Brain microvascular endothelial cell (primary cell): ENCODE results near the gene PKP3.
"Not testable (repeated sequence)": the region's sequence is repeated elsewhere in the genome, so short reads cannot be mapped to it uniquely, and the experiment has no call there.

ENCODE experiments used
- DNase-seq: peaks from one replicate; pipeline ENCODE4 v3.0.0-alpha.2; 2020
- H3K27ac ChIP-seq: fragments of 250-450 bp; sonication (Bioruptor Pico); 2 replicates; pipeline ENCODE4 v1.5.1; 2020; ENCODE audit warnings: mild to moderate bottlenecking, moderate library complexity
- H3K27me3 ChIP-seq: fragments of 250-450 bp; sonication (Bioruptor Pico); replicated peaks from 2 replicates; pipeline ENCODE4 v1.5.1; 2020; ENCODE audit warnings: mild to moderate bottlenecking
- H3K36me3 ChIP-seq: fragments of 250-450 bp; sonication (Bioruptor Pico); replicated peaks from 2 replicates; pipeline ENCODE4 v1.5.1; 2020; ENCODE audit warnings: mild to moderate bottlenecking
- H3K4me3 ChIP-seq: 2 replicates; pipeline ENCODE4 v1.5.1; 2011; ENCODE audit warnings: low read depth, mild to moderate bottlenecking, control low read depth, low read length, moderate library complexity
- CTCF ChIP-seq: IDR thresholded peaks from 2 replicates; pipeline ENCODE4 v1.5.1; 2011; ENCODE audit warnings: low read depth, mild to moderate bottlenecking, moderate library complexity, low read length, control low read depth, inconsistent platforms; ENCODE audit errors: missing control alignments
- in situ Hi-C: cut with HindIII; loops from 2 replicates; pipeline ENCODE4 v1.10.0; 2017; ENCODE audit warnings: low sequenced_read_pairs, low pct_ligation_motif_present

PKP3 gene

GRCh38 chr11:433111-433510, 39.1 kb downstream of the PKP3 start:
- Histone ChIP-seq H3K27me3 (no peaks in the 10 kb centered on the region), H3K4me3 (no peak overlapping the region), H3K36me3 (no peaks in the 10 kb centered on the region), H3K27ac (no peak overlapping the region)
- no peak for TF ChIP-seq CTCF
- in situ Hi-C loops: no loop called here
- DNase-seq: no peak

DNA sequence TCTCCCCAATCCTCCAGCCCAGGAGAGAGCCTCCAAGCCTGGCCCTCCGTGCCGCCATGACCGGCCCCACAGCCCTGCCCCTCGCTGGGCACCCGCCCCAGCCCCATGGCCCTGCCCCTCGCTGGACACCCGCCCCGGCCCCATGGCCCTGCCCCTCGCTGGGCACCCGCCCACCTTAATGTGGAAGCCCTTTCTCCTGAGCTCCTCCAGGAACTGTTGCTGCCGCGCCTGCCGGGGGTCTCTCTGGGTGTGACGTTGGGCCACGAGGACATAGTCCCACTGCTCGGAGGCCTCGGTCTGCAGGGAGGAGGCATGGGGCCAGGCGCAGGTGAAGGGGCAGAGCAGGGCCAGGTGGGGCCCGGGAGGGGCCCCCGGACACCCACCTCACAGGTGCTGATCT, 39.6 kb downstream of the PKP3 start:
- in situ Hi-C loops: no loop called here

GRCh38 chr11:434496-434895, 40.5 kb downstream of the PKP3 start:
- Histone ChIP-seq H3K27me3 (no peaks in the 10 kb centered on the region), H3K36me3 (no peaks in the 10 kb centered on the region), H3K27ac (no peak overlapping the region), H3K4me3 (no peak overlapping the region)
- no peak for TF ChIP-seq CTCF
- in situ Hi-C loops: no loop called here
- no peak for DNase-seq

More for the DNA sequence above, 39.6 kb downstream of the PKP3 start:
- DNase-seq: no peak
- Histone ChIP-seq H3K27ac (no peak overlapping the region), H3K36me3 (no peaks in the 10 kb centered on the region), H3K4me3 (no peak overlapping the region), H3K27me3 (no peaks in the 10 kb centered on the region)
- TF ChIP-seq CTCF: no peak

DNA sequence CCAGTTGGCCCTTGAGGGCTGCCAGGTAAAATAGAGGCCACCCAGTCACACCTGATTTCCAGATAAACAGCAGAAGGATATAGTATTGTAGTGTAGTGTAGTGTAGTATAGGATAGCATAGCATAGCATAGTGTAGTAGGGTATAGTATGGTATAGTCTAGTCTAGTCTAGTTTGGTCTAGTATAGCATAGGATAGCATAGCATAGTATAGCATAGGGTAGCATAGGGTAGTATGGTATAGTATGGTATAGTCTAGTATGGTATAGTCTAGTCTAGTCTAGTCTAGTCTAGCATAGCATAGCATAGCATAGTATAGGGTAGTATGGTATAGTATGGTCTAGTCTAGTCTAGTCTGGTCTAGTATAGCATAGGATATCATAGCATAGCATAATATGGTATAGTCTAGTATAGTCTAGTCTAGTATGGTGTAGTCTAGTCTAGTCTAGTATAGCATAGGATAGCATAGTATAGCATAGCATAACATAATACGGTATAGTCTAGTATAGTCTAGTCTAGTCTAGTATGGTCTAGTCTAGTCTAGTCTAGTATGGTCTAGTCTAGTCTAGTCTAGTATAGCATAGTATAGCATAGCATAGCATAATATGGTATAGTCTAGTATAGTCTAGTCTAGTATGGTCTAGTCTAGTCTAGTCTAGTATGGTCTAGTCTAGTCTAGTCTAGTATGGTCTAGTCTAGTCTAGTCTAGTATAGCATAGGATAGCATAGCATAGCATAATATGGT, 41.2 kb downstream of the PKP3 start:
- DNase-seq, H3K4me3 ChIP-seq, H3K27ac ChIP-seq, H3K27me3 ChIP-seq, H3K36me3 ChIP-seq, in situ Hi-C loops: not testable (repeated sequence)

- no peak overlapping the region for H3K4me3 ChIP-seq
- DNase-seq: no peak
- no peak overlapping the region for H3K27ac ChIP-seq
- H3K27me3 ChIP-seq: no peaks in the 10 kb centered on the region
- in situ Hi-C loops: no loop called here
- H3K36me3 ChIP-seq: no peaks in the 10 kb centered on the region
- no peak for TF ChIP-seq CTCF
Measured at GRCh38 chr11:437228-437870, 43.3 kb downstream of the PKP3 start.

DNA sequence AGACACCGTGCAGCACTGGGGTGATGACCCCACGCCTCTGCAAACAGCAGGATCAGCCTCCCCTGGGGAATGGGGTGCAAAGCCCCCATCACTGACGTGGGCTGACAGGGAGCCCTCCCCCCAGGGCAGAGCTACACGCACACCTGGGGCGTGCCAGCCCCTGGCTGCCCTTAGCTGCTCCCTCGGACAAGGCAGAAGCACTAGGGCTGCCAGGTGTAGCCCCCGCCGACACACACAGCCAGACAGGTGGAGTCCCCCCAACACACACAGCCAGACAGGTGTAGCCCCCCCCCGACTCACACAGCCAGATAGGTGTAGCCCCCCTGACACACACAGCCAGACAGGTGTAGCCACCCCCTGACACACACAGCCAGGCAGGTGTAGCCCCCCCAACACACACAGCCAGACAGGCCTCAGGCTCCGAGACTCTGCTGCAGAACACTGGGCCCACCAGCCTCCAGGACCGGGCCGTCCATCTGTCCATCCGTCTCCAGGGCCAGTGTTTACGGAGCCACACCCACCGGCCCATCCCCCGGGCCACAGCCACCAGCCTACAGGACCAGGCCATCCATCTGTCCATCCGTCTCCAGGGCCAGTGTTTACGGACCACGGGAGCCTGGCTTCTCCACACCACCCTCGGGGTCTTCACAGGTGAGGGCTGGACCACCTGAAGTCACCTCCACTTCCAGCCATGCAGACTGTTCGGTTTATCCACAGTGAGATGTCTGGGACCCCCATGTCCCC, 44.3 kb downstream of the PKP3 start:
- Histone ChIP-seq H3K27ac (no peak overlapping the region), H3K27me3 (no peaks in the 10 kb centered on the region), H3K4me3 (no peak overlapping the region), H3K36me3 (no peaks in the 10 kb centered on the region)
- no peak for TF ChIP-seq CTCF
- DNase-seq: no peak
- in situ Hi-C loops: no loop called here
